ENCODE data around the gene NRL. TPM values are rescaled to one million over a fixed set of nuclear protein-coding genes. Genes with fewer than 3 reads are reported as not detected.

The NRL gene
- total and polyA plus RNA-seq, 4 donors: 1.5 to 3.2 (median 2.8) TPM

- DNase-seq (ENCODE audit: low spot score): no peak
- no peak overlapping the region for H3K9ac ChIP-seq (ENCODE audit: low read depth in 1 of 2, low read length in 2 of 2)
Measured at GRCh38 chr14:24071836-24072430, 42.8 kb downstream of the NRL start.

More at GRCh38 chr14:24071836-24072430, 42.8 kb downstream of the NRL start:
- H3K4me3 ChIP-seq (ENCODE audit: low read depth in 1 of 3, low read length in 3 of 3): no peak overlapping the region
- no peak for TF ChIP-seq CTCF (IDR thresholded peaks at IDR 0.05; ENCODE audit: low read depth, low read length, missing input control)
- no peak for TF ChIP-seq EGR1 (IDR thresholded peaks at IDR 0.05; ENCODE audit: low read depth in 2 of 2)
- TF ChIP-seq TAF1 (conservative IDR thresholded peaks at IDR 0.05): no peak
- TF ChIP-seq GABPA (IDR thresholded peaks at IDR 0.05 in 1 of 2, conservative IDR thresholded peaks at IDR 0.05 in 1 of 2): no peak
- no peak for TF ChIP-seq SP1 (IDR thresholded peaks at IDR 0.05)
- no peak for TF ChIP-seq JUND (IDR thresholded peaks at IDR 0.05)
- no peak for TF ChIP-seq ZBTB33 (IDR thresholded peaks at IDR 0.05)
- no peak for TF ChIP-seq YY1 (IDR thresholded peaks at IDR 0.05)
- no peak for TF ChIP-seq FOXA1 (IDR thresholded peaks at IDR 0.05)
- TF ChIP-seq NR2F2 (IDR thresholded peaks at IDR 0.05): no peak
- no peak for TF ChIP-seq FOXA2 (IDR thresholded peaks at IDR 0.05)
- no peak for TF ChIP-seq HNF4G (IDR thresholded peaks at IDR 0.05)
- no peak for TF ChIP-seq RXRA (IDR thresholded peaks at IDR 0.05)
- TF ChIP-seq REST (IDR thresholded peaks at IDR 0.05): no peak
- TF ChIP-seq ATF3 (IDR thresholded peaks at IDR 0.05): no peak
- no peak for TF ChIP-seq RAD21 (IDR thresholded peaks at IDR 0.05)
- TF ChIP-seq MAX (IDR thresholded peaks at IDR 0.05): no peak
- no peak for TF ChIP-seq HNF4A (conservative IDR thresholded peaks at IDR 0.05)
- WGBS: 56% methylated on average over 12 of the region's 12 CpGs
- H3K9me3 ChIP-seq (ENCODE audit: control insufficient read depth in 4 of 4, low read length in 3 of 4): no peaks in the 10 kb centered on the region
- H3K27me3 ChIP-seq (ENCODE audit: control insufficient read depth in 4 of 4, insufficient read depth in 4 of 4, low read length in 3 of 4): no peaks in the 10 kb centered on the region
- H3K4me1 ChIP-seq (ENCODE audit: control insufficient read depth in 4 of 4, insufficient read depth in 4 of 4, low read length in 3 of 4): peaks cover 37 to 66% (median 58%) of the 10 kb centered on the region in 4 donors
- no peak overlapping the region for H3K27ac ChIP-seq (ENCODE audit: low read depth in 1 of 2, low read length in 2 of 2)
- no peaks in the 10 kb centered on the region for H3K36me3 ChIP-seq (ENCODE audit: control insufficient read depth in 4 of 4, insufficient read depth in 3 of 4, low read depth in 1 of 4, low read length in 3 of 4)
